ENCODE results near the gene USP12.

The USP12 gene

GRCh38 chr13:27171827-27172494, 350 bp upstream of the USP12 start:
- peak overlapping the region; percentile 68 for H3K27ac ChIP-seq (ENCODE audit: low read length)
- H3K9me3 ChIP-seq (ENCODE audit: insufficient read depth, low read length) = no peaks in the 10 kb centered on the region
- peak overlapping the region; percentile 85 for H3K4me2 ChIP-seq (ENCODE audit: low read length)
- H2AFZ ChIP-seq (ENCODE audit: low read depth, low read length) = peak overlapping the region; percentile 44
- H3K9ac ChIP-seq (ENCODE audit: low read length) = peak overlapping the region; percentile 82
- no peaks in the 10 kb centered on the region for H3K27me3 ChIP-seq (ENCODE audit: low read depth, low read length)
- H3K4me3 ChIP-seq (ENCODE audit: low read length) = peak overlapping the region; percentile 77
- peaks cover 52% of the 10 kb centered on the region for H3K4me1 ChIP-seq (ENCODE audit: low read length)
- no peak for TF ChIP-seq EZH2phosphoT487 (IDR thresholded peaks at IDR 0.05; ENCODE audit: low read depth)
- TF ChIP-seq CTCF (IDR thresholded peaks at IDR 0.05; ENCODE audit: low read depth, low read length) = peak; percentile 26; the same call in 1 of the 2 replicates
- H3K79me2 ChIP-seq (ENCODE audit: low read length) = peaks cover 50% of the 10 kb centered on the region
- H4K20me1 ChIP-seq (ENCODE audit: insufficient read depth, low read length) = peaks cover 32% of the 10 kb centered on the region
- H3K36me3 ChIP-seq (replicated peaks; ENCODE audit: low read depth, low read length) = peaks cover 7% of the 10 kb centered on the region

GRCh38 chr13:27170516-27171243, 931 bp downstream of the USP12 start:
- Histone ChIP-seq H3K79me2 (ENCODE audit: low read length) (peaks cover 63% of the 10 kb centered on the region), H3K27ac (ENCODE audit: low read length) (peak overlapping the region; percentile 74), H3K4me2 (ENCODE audit: low read length) (peak overlapping the region; percentile 78), H3K36me3 (replicated peaks; ENCODE audit: low read depth, low read length) (peaks cover 7% of the 10 kb centered on the region), H3K4me3 (ENCODE audit: low read length) (peak overlapping the region; percentile 87), H3K9me3 (ENCODE audit: insufficient read depth, low read length) (no peaks in the 10 kb centered on the region), H3K4me1 (ENCODE audit: low read length) (peaks cover 55% of the 10 kb centered on the region), H3K9ac (ENCODE audit: low read length) (peak overlapping the region; percentile 81), H3K27me3 (ENCODE audit: low read depth, low read length) (no peaks in the 10 kb centered on the region), H4K20me1 (ENCODE audit: insufficient read depth, low read length) (peaks cover 45% of the 10 kb centered on the region), H2AFZ (ENCODE audit: low read depth, low read length) (no peak overlapping the region)
- TF ChIP-seq CTCF (IDR thresholded peaks at IDR 0.05; ENCODE audit: low read depth, low read length) (no peak), EZH2phosphoT487 (IDR thresholded peaks at IDR 0.05; ENCODE audit: low read depth) (no peak)

GRCh38 chr13:27170221-27170515, 1.4 kb downstream of the USP12 start:
- Histone ChIP-seq H3K36me3 (replicated peaks; ENCODE audit: low read depth, low read length) (peaks cover 7% of the 10 kb centered on the region), H3K27me3 (ENCODE audit: low read depth, low read length) (no peaks in the 10 kb centered on the region), H3K79me2 (ENCODE audit: low read length) (peaks cover 68% of the 10 kb centered on the region), H2AFZ (ENCODE audit: low read depth, low read length) (no peak overlapping the region), H3K4me2 (ENCODE audit: low read length) (peak overlapping the region; percentile 78), H4K20me1 (ENCODE audit: insufficient read depth, low read length) (peaks cover 50% of the 10 kb centered on the region), H3K27ac (ENCODE audit: low read length) (peak overlapping the region; percentile 74), H3K4me1 (ENCODE audit: low read length) (peaks cover 57% of the 10 kb centered on the region), H3K9me3 (ENCODE audit: insufficient read depth, low read length) (no peaks in the 10 kb centered on the region), H3K9ac (ENCODE audit: low read length) (peak overlapping the region; percentile 81), H3K4me3 (ENCODE audit: low read length) (peak overlapping the region; percentile 87)
- no peak for TF ChIP-seq EZH2phosphoT487 (IDR thresholded peaks at IDR 0.05; ENCODE audit: low read depth)
- TF ChIP-seq CTCF (IDR thresholded peaks at IDR 0.05; ENCODE audit: low read depth, low read length) = no peak

- no peak overlapping the region for H2AFZ ChIP-seq (ENCODE audit: low read depth, low read length)
- H3K27me3 ChIP-seq (ENCODE audit: low read depth, low read length) = no peaks in the 10 kb centered on the region
Measured at GRCh38 chr13:27168906-27169657, 2.5 kb downstream of the USP12 start.

More at GRCh38 chr13:27168906-27169657, 2.5 kb downstream of the USP12 start:
- Histone ChIP-seq H3K4me3 (ENCODE audit: low read length) (peak overlapping the region; percentile 87), H3K4me1 (ENCODE audit: low read length) (peaks cover 50% of the 10 kb centered on the region), H3K79me2 (ENCODE audit: low read length) (peaks cover 79% of the 10 kb centered on the region), H3K27ac (ENCODE audit: low read length) (no peak overlapping the region), H3K4me2 (ENCODE audit: low read length) (peak overlapping the region; percentile 78), H3K9me3 (ENCODE audit: insufficient read depth, low read length) (no peaks in the 10 kb centered on the region), H3K9ac (ENCODE audit: low read length) (no peak overlapping the region), H4K20me1 (ENCODE audit: insufficient read depth, low read length) (peaks cover 61% of the 10 kb centered on the region), H3K36me3 (replicated peaks; ENCODE audit: low read depth, low read length) (peaks cover 10% of the 10 kb centered on the region)
- TF ChIP-seq CTCF (IDR thresholded peaks at IDR 0.05; ENCODE audit: low read depth, low read length) (no peak), EZH2phosphoT487 (IDR thresholded peaks at IDR 0.05; ENCODE audit: low read depth) (no peak)

All from OCI-LY3 (cell line).